Measurements from ENCODE around the gene COL5A1.

COL5A1 gene

GRCh38 chr9:134871697-134872340, 230.2 kb downstream of the COL5A1 start:
- no peak for TF ChIP-seq CTCF (conservative IDR thresholded peaks at IDR 0.05; ENCODE audit: control insufficient read depth, insufficient read depth, low read depth, low read length)
- no peak overlapping the region for H3K4me3 ChIP-seq (ENCODE audit: control insufficient read depth, low read depth, low read length)
- DNase-seq (ENCODE audit: low read depth) = no peak

- DNase-seq (ENCODE audit: low read depth) = no peak
- no peak overlapping the region for H3K4me3 ChIP-seq (ENCODE audit: control insufficient read depth, low read depth, low read length)
- no peak for TF ChIP-seq CTCF (conservative IDR thresholded peaks at IDR 0.05; ENCODE audit: control insufficient read depth, insufficient read depth, low read depth, low read length)
Observed at GRCh38 chr9:134872482-134873231, 231.1 kb downstream of the COL5A1 start.

- DNase-seq (ENCODE audit: low read depth) = no peak
- no peak for TF ChIP-seq CTCF (conservative IDR thresholded peaks at IDR 0.05; ENCODE audit: control insufficient read depth, insufficient read depth, low read depth, low read length)
- H3K4me3 ChIP-seq (ENCODE audit: control insufficient read depth, low read depth, low read length) = no peak overlapping the region
Observed at GRCh38 chr9:134875371-134875770, 233.8 kb downstream of the COL5A1 start.

GRCh38 chr9:134877541-134877940, 235.9 kb downstream of the COL5A1 start:
- DNase-seq (ENCODE audit: low read depth) = no peak
- TF ChIP-seq CTCF (conservative IDR thresholded peaks at IDR 0.05; ENCODE audit: control insufficient read depth, insufficient read depth, low read depth, low read length) = no peak
- no peak overlapping the region for H3K4me3 ChIP-seq (ENCODE audit: control insufficient read depth, low read depth, low read length)

GRCh38 chr9:134879664-134880483, 238.3 kb downstream of the COL5A1 start:
- no peak overlapping the region for H3K4me3 ChIP-seq (ENCODE audit: control insufficient read depth, low read depth, low read length)
- TF ChIP-seq CTCF (conservative IDR thresholded peaks at IDR 0.05; ENCODE audit: control insufficient read depth, insufficient read depth, low read depth, low read length) = no peak

GRCh38 chr9:134880484-134881312, 239.1 kb downstream of the COL5A1 start, which contains the start of gene FCN2:
FCN2 (plus strand) TSS chr9:134880810; CDS start chr9:134880822, 12 bp downstream.
- TF ChIP-seq CTCF (conservative IDR thresholded peaks at IDR 0.05; ENCODE audit: control insufficient read depth, insufficient read depth, low read depth, low read length) = no peak
- no peak for DNase-seq (ENCODE audit: low read depth)
- H3K4me3 ChIP-seq (ENCODE audit: control insufficient read depth, low read depth, low read length) = no peak within 1 kb of the TSS

More at GRCh38 chr9:134879664-134880483, 238.3 kb downstream of the COL5A1 start:
- DNase-seq (ENCODE audit: low read depth) = no peak
